ENCODE results near the gene TUT1.
"Not testable (repeated sequence)": the region's sequence is repeated elsewhere in the genome, so short reads cannot be mapped to it uniquely, and the experiment has no call there.

TUT1 gene

GRCh38 chr11:62554387-62555167 lies 36.7 kb downstream of the TUT1 start:
- Histone ChIP-seq H3K36me3 (replicated peaks; ENCODE audit: low read depth, low read length) (peaks cover 37% of the 10 kb centered on the region), H3K4me3 (ENCODE audit: low read length) (no peak overlapping the region), H3K27ac (ENCODE audit: low read length) (peak overlapping the region; percentile 96), H3K9me3 (ENCODE audit: insufficient read depth, low read length) (peaks cover 2% of the 10 kb centered on the region; the same call in 1 of the 2 replicates), H3K79me2 (ENCODE audit: low read length) (peaks cover 28% of the 10 kb centered on the region), H2AFZ (ENCODE audit: low read depth, low read length) (no peak overlapping the region), H3K4me2 (ENCODE audit: low read length) (peak overlapping the region; percentile 86), H3K4me1 (ENCODE audit: low read length) (peaks cover 91% of the 10 kb centered on the region), H4K20me1 (ENCODE audit: insufficient read depth, low read length) (no peaks in the 10 kb centered on the region), H3K27me3 (ENCODE audit: low read depth, low read length) (no peaks in the 10 kb centered on the region), H3K9ac (ENCODE audit: low read length) (peak overlapping the region; percentile 18; the same call in 1 of the 2 replicates)
- TF ChIP-seq EZH2phosphoT487 (IDR thresholded peaks at IDR 0.05; ENCODE audit: low read depth) (no peak), CTCF (IDR thresholded peaks at IDR 0.05; ENCODE audit: low read depth, low read length) (no peak)

GRCh38 chr11:62553839-62554361 lies 37.4 kb downstream of the TUT1 start:
- no peak overlapping the region for H3K4me3 ChIP-seq (ENCODE audit: low read length)
- H3K9ac ChIP-seq (ENCODE audit: low read length): peak overlapping the region; percentile 32; the same call in 1 of the 2 replicates
- H4K20me1 ChIP-seq (ENCODE audit: insufficient read depth, low read length): no peaks in the 10 kb centered on the region
- peak overlapping the region; percentile 96 for H3K27ac ChIP-seq (ENCODE audit: low read length)
- H3K36me3 ChIP-seq (replicated peaks; ENCODE audit: low read depth, low read length): peaks cover 31% of the 10 kb centered on the region
- TF ChIP-seq EZH2phosphoT487 (IDR thresholded peaks at IDR 0.05; ENCODE audit: low read depth): no peak
- H3K4me1 ChIP-seq (ENCODE audit: low read length): peaks cover 84% of the 10 kb centered on the region
- peaks cover 21% of the 10 kb centered on the region for H3K79me2 ChIP-seq (ENCODE audit: low read length)
- H3K9me3 ChIP-seq (ENCODE audit: insufficient read depth, low read length): peaks cover 2% of the 10 kb centered on the region; the same call in 1 of the 2 replicates
- H3K27me3 ChIP-seq (ENCODE audit: low read depth, low read length): peaks cover under 1% of the 10 kb centered on the region; the same call in 1 of the 2 replicates
- H3K4me2 ChIP-seq (ENCODE audit: low read length): peak overlapping the region; percentile 86
- H2AFZ ChIP-seq (ENCODE audit: low read depth, low read length): no peak overlapping the region

DNA sequence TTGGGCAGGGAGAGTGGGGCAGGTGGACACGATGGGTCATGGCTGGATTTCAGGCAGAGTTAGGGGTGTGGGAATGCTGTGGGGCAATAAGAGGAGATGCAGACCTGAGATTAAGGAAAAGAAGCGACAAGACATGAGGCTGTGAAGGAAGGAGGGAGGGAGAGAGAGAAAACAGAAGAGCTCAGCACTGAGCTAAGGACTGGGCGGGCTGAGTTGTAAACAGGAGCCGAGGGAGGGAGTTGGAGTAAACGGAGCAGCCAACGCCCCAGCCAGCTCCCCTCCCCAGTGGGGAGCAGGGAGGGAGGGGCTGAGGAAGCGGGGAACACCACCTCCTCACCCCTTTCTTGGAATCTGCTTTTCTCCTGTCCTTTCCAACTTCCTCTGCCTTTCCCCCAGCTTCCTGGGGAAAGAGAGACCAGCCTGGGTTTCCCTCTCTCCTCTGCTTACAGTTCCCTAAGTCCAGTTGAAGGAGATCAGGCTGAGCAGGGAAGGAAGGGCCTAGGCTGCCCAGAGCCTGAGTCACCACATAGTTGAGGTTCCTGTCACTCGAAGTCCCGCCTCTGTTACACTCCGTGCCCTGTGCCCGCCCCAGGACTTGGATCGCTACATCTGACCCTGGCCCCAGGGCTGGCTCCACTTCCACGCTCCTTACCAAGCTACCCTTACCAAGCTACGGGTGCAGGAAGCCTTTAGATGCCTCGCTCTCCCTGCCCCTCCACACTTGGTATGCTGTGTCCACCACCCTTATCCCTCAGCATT lies 38.1 kb downstream of the TUT1 start:
- peak overlapping the region; percentile 2; the same call in 1 of the 2 replicates for H3K4me3 ChIP-seq (ENCODE audit: low read length)
- H3K9ac ChIP-seq (ENCODE audit: low read length): peak overlapping the region; percentile 32; the same call in 1 of the 2 replicates
- peak overlapping the region; percentile 96 for H3K27ac ChIP-seq (ENCODE audit: low read length)
- H3K4me2 ChIP-seq (ENCODE audit: low read length): peak overlapping the region; percentile 86
- H4K20me1 ChIP-seq (ENCODE audit: insufficient read depth, low read length): no peaks in the 10 kb centered on the region
- no peak overlapping the region for H2AFZ ChIP-seq (ENCODE audit: low read depth, low read length)
- no peak for TF ChIP-seq CTCF (IDR thresholded peaks at IDR 0.05; ENCODE audit: low read depth, low read length)
- TF ChIP-seq EZH2phosphoT487 (IDR thresholded peaks at IDR 0.05; ENCODE audit: low read depth): no peak
- H3K27me3 ChIP-seq (ENCODE audit: low read depth, low read length): peaks cover 5% of the 10 kb centered on the region; the same call in 1 of the 2 replicates
- peaks cover 25% of the 10 kb centered on the region for H3K36me3 ChIP-seq (replicated peaks; ENCODE audit: low read depth, low read length)
- H3K9me3 ChIP-seq (ENCODE audit: insufficient read depth, low read length): peaks cover 2% of the 10 kb centered on the region; the same call in 1 of the 2 replicates
- H3K79me2 ChIP-seq (ENCODE audit: low read length): peaks cover 17% of the 10 kb centered on the region
- peaks cover 78% of the 10 kb centered on the region for H3K4me1 ChIP-seq (ENCODE audit: low read length)

DNA sequence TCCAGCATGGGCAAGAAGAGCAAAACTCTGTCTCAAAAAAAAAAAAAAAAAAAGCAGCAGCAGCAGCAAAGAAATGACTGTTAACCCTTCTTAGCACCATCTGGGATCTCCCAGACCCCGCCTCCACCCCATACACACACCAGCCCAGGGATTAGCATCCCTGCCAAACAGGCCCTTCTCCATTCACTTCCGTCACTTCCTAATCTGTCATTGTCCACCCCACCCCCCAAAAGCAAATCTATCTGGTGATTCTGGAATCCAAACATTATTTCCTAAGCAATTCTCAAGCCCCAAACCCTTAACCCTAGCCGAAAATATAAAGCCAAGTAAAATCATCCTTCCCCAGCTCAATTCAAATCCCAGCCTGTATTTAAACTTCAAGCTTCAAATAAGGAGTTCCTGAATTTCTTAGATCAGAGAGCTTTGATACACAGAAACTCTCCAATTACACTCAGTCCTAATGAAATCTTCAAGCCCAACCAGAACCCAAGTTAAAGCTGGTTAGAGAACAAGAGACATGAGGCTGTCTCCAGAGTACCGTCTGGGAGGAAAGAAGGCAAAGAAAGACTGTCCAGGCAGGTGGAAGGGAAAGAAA lies 38.7 kb downstream of the TUT1 start:
- Histone ChIP-seq H3K4me2 (ENCODE audit: low read length) (peak overlapping the region; percentile 86), H3K4me1 (ENCODE audit: low read length) (peaks cover 77% of the 10 kb centered on the region), H3K9ac (ENCODE audit: low read length) (peak overlapping the region; percentile 32; the same call in 1 of the 2 replicates), H3K79me2 (ENCODE audit: low read length) (peaks cover 17% of the 10 kb centered on the region), H3K27me3 (ENCODE audit: low read depth, low read length) (peaks cover 8% of the 10 kb centered on the region; the same call in 1 of the 2 replicates), H3K4me3 (ENCODE audit: low read length) (peak overlapping the region; percentile 2), H3K9me3 (ENCODE audit: insufficient read depth, low read length) (peaks cover 2% of the 10 kb centered on the region; the same call in 1 of the 2 replicates), H2AFZ (ENCODE audit: low read depth, low read length) (no peak overlapping the region), H3K36me3 (replicated peaks; ENCODE audit: low read depth, low read length) (peaks cover 24% of the 10 kb centered on the region), H3K27ac (ENCODE audit: low read length) (peak overlapping the region; percentile 96), H4K20me1 (ENCODE audit: insufficient read depth, low read length) (no peaks in the 10 kb centered on the region)
- TF ChIP-seq EZH2phosphoT487 (IDR thresholded peaks at IDR 0.05; ENCODE audit: low read depth) (no peak), CTCF (IDR thresholded peaks at IDR 0.05; ENCODE audit: low read depth, low read length) (no peak)

DNA sequence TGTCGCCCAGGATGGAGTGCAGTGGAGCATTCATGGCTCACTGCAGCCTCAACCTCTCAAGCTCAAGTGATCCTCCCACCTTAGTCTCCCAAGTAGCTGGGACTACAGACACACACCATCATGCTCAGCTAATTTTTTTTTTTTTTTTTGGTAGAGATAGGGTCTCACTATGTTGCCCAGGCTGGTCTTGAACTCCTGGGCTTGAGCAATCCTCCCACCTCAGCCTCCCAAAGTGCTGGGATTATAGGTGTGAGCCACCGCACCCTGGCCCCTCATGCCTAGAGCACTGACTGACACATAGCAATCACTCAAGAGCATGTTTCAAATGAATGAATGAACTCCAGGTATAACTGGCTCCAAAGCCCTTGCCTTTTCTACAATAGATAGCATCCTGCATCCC lies 40.8 kb downstream of the TUT1 start:
- not testable (repeated sequence) for H3K9ac ChIP-seq (ENCODE audit: low read length); H4K20me1 ChIP-seq (ENCODE audit: insufficient read depth, low read length); H3K9me3 ChIP-seq (ENCODE audit: insufficient read depth, low read length); H3K27ac ChIP-seq (ENCODE audit: low read length); H3K4me3 ChIP-seq (ENCODE audit: low read length); H2AFZ ChIP-seq (ENCODE audit: low read depth, low read length); H3K4me2 ChIP-seq (ENCODE audit: low read length)
- peaks cover 65% of the 10 kb centered on the region for H3K4me1 ChIP-seq (ENCODE audit: low read length)
- peaks cover 20% of the 10 kb centered on the region for H3K36me3 ChIP-seq (replicated peaks; ENCODE audit: low read depth, low read length)
- peaks cover 13% of the 10 kb centered on the region; the same call in 1 of the 2 replicates for H3K27me3 ChIP-seq (ENCODE audit: low read depth, low read length)
- peaks cover 28% of the 10 kb centered on the region for H3K79me2 ChIP-seq (ENCODE audit: low read length)
